ENCODE results near the gene AKIRIN2.
"Not testable (repeated sequence)": the region's sequence is repeated elsewhere in the genome, so short reads cannot be mapped to it uniquely, and the experiment has no call there.

The AKIRIN2 gene

GRCh38 chr6:87697581-87698546 lies 4.2 kb downstream of the AKIRIN2 start:
- peak; percentile 74 for DNase-seq (ENCODE audit: low read depth, low spot score)
- peak overlapping the region; percentile 81 for H3K27ac ChIP-seq
- H3K9ac ChIP-seq (ENCODE audit: insufficient read length), result no peak overlapping the region
- H3K9me3 ChIP-seq (ENCODE audit: low read depth, low read length), result no peaks in the 10 kb centered on the region
- 0 out of 2 replicates have a peak, but pooled peaks have one; percentile 20 for TF ChIP-seq POLR2AphosphoS5 (IDR thresholded peaks at IDR 0.05; ENCODE audit: borderline replicate concordance, low read depth, low read length)
- no peak for TF ChIP-seq EZH2 (IDR thresholded peaks at IDR 0.05)
- peaks cover 3% of the 10 kb centered on the region; the same call in 1 of the 2 replicates for H3K36me3 ChIP-seq (ENCODE audit: insufficient read depth, low read length)
- H3K4me3 ChIP-seq, result peak overlapping the region; percentile 84

- DNase-seq (ENCODE audit: low read depth, low spot score); H3K4me3 ChIP-seq; H3K9ac ChIP-seq (ENCODE audit: insufficient read length); H3K27ac ChIP-seq; H3K9me3 ChIP-seq (ENCODE audit: low read depth, low read length); H3K36me3 ChIP-seq (ENCODE audit: insufficient read depth, low read length): not testable (repeated sequence)
Measured at GRCh38 chr6:87696817-87697216, 5.2 kb downstream of the AKIRIN2 start.

GRCh38 chr6:87692086-87692485 lies 9.9 kb downstream of the AKIRIN2 start:
- no peak for TF ChIP-seq EZH2 (IDR thresholded peaks at IDR 0.05)
- TF ChIP-seq POLR2AphosphoS5 (IDR thresholded peaks at IDR 0.05; ENCODE audit: borderline replicate concordance, low read depth, low read length), result no peak
- no peak for TF ChIP-seq FOXP2 (optimal IDR thresholded peaks at IDR 0.05; ENCODE audit: control extremely low read depth, extremely low read length, insufficient read depth)

GRCh38 chr6:87690441-87690840 lies 11.6 kb downstream of the AKIRIN2 start:
- peaks cover 8% of the 10 kb centered on the region for H3K36me3 ChIP-seq (ENCODE audit: insufficient read depth, low read length)
- no peak overlapping the region for H3K27ac ChIP-seq

More at GRCh38 chr6:87692086-87692485, 9.9 kb downstream of the AKIRIN2 start:
- Histone ChIP-seq H3K9ac (ENCODE audit: insufficient read length) (no peak overlapping the region), H3K4me3 (no peak overlapping the region), H3K9me3 (ENCODE audit: low read depth, low read length) (no peaks in the 10 kb centered on the region), H3K36me3 (ENCODE audit: insufficient read depth, low read length) (0 out of 2 replicates have a peak, but pooled peaks cover 4% of the 10 kb centered on the region), H3K27ac (no peak overlapping the region)
- no peak for DNase-seq (ENCODE audit: low read depth, low spot score)

GRCh38 chr6:87687893-87688292 lies 14.1 kb downstream of the AKIRIN2 start:
- not testable (repeated sequence) for H3K27ac ChIP-seq; DNase-seq (ENCODE audit: low read depth, low spot score); H3K9me3 ChIP-seq (ENCODE audit: low read depth, low read length); H3K9ac ChIP-seq (ENCODE audit: insufficient read length); H3K4me3 ChIP-seq
- H3K36me3 ChIP-seq (ENCODE audit: insufficient read depth, low read length), result peaks cover 20% of the 10 kb centered on the region

More at GRCh38 chr6:87690441-87690840, 11.6 kb downstream of the AKIRIN2 start:
- Histone ChIP-seq H3K4me3 (no peak overlapping the region), H3K9ac (ENCODE audit: insufficient read length) (no peak overlapping the region), H3K9me3 (ENCODE audit: low read depth, low read length) (no peaks in the 10 kb centered on the region)
- TF ChIP-seq FOXP2 (optimal IDR thresholded peaks at IDR 0.05; ENCODE audit: control extremely low read depth, extremely low read length, insufficient read depth) (no peak), POLR2AphosphoS5 (IDR thresholded peaks at IDR 0.05; ENCODE audit: borderline replicate concordance, low read depth, low read length) (no peak), EZH2 (IDR thresholded peaks at IDR 0.05) (no peak)
- no peak for DNase-seq (ENCODE audit: low read depth, low spot score)

- TF ChIP-seq POLR2AphosphoS5 (IDR thresholded peaks at IDR 0.05; ENCODE audit: borderline replicate concordance, low read depth, low read length) (no peak), EZH2 (IDR thresholded peaks at IDR 0.05) (no peak), FOXP2 (optimal IDR thresholded peaks at IDR 0.05; ENCODE audit: control extremely low read depth, extremely low read length, insufficient read depth) (no peak)
- Histone ChIP-seq H3K9me3 (ENCODE audit: low read depth, low read length) (no peaks in the 10 kb centered on the region), H3K36me3 (ENCODE audit: insufficient read depth, low read length) (peaks cover 20% of the 10 kb centered on the region), H3K9ac (ENCODE audit: insufficient read length) (no peak overlapping the region), H3K27ac (no peak overlapping the region), H3K4me3 (no peak overlapping the region)
- DNase-seq (ENCODE audit: low read depth, low spot score), result no peak
Measured at GRCh38 chr6:87687296-87687695, 14.7 kb downstream of the AKIRIN2 start.

GRCh38 chr6:87686636-87687205 lies 15.3 kb downstream of the AKIRIN2 start:
- not testable (repeated sequence) for H3K9ac ChIP-seq (ENCODE audit: insufficient read length); H3K9me3 ChIP-seq (ENCODE audit: low read depth, low read length); DNase-seq (ENCODE audit: low read depth, low spot score); H3K4me3 ChIP-seq; H3K27ac ChIP-seq
- peaks cover 25% of the 10 kb centered on the region for H3K36me3 ChIP-seq (ENCODE audit: insufficient read depth, low read length)

- Histone ChIP-seq H3K36me3 (ENCODE audit: insufficient read depth, low read length) (peaks cover 32% of the 10 kb centered on the region), H3K9ac (ENCODE audit: insufficient read length) (no peak overlapping the region), H3K9me3 (ENCODE audit: low read depth, low read length) (no peaks in the 10 kb centered on the region), H3K27ac (no peak overlapping the region), H3K4me3 (no peak overlapping the region)
- no peak for DNase-seq (ENCODE audit: low read depth, low spot score)
- TF ChIP-seq EZH2 (IDR thresholded peaks at IDR 0.05) (no peak), FOXP2 (optimal IDR thresholded peaks at IDR 0.05; ENCODE audit: control extremely low read depth, extremely low read length, insufficient read depth) (no peak), POLR2AphosphoS5 (IDR thresholded peaks at IDR 0.05; ENCODE audit: borderline replicate concordance, low read depth, low read length) (no peak)
Measured at GRCh38 chr6:87684895-87685654, 17.0 kb downstream of the AKIRIN2 start.

Data from SK-N-MC (cell line).